Smooth muscle cell of the brain vasculature (primary cell): ENCODE data around the gene NAA25.

Source experiments
- DNase-seq: peaks from one replicate; pipeline ENCODE4 v3.0.0-alpha.2; 2012; ENCODE audit warnings: low read depth, low spot score

The NAA25 gene

DNA sequence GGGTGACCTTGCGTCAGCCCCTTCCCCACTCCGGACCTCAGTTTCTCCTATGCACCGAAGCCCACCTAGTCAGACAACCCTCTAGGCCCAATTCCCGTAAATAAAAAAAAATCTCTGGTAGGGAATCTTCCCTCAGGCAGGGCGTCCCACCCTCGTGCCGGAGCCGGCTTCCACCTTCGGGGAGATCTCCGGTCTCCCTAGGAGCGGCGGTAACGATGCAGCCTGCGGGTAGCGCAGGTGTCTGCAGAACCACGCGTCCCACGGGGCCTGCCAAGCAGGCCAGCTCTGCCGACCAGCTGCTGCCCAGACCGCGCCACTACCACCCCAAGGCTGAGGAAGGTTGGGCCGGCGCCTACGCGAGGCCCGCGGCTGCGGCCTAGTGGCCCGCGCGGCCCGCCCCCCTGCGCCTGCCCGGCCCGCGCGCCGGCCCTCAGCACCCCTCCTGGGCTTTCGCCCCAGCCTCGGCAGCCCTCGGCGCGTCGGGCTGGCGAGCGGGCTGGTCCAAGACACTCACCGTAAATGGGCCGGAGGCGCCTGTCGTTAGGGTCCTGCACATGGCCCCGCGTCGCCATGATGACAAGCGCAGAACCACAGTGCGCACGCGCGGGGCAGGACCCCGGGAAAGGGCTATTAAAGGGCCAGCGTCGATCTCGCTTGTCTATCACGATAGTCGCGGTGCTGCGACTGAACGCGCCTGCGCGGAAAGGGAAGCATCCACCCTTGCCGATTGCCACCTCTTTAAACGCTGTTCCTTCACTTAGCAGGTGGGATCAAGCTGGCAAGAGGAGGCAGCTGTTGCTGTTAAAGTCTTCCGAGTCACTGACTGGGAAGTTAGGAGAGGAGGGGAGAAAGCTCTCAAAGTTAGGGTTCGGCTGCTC is at the start of gene NAA25:
Gene NAA25, minus strand, starts transcription at position 582 of the 878 bp plus-strand sequence. Its CDS starts 10 bp downstream, at position 572.
- peak; percentile 76 for DNase-seq

DNA sequence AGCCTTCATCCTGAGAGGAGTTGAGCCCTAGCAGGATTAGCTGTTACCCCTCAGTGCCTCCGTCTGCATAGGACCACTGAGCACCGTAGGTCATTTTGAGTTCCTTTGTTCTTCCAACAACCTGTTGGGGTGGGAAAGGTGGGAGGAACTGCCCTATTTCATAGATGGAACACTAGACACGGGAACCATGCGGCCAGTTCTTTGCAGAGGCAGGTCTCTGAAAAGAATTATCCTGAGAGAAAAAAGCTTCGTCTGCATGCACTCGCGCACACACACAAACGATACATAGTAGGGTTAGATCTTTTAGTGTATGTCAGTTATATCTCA is 45.3 kb upstream of the NAA25 start:
- DNase-seq, result no peak

DNA sequence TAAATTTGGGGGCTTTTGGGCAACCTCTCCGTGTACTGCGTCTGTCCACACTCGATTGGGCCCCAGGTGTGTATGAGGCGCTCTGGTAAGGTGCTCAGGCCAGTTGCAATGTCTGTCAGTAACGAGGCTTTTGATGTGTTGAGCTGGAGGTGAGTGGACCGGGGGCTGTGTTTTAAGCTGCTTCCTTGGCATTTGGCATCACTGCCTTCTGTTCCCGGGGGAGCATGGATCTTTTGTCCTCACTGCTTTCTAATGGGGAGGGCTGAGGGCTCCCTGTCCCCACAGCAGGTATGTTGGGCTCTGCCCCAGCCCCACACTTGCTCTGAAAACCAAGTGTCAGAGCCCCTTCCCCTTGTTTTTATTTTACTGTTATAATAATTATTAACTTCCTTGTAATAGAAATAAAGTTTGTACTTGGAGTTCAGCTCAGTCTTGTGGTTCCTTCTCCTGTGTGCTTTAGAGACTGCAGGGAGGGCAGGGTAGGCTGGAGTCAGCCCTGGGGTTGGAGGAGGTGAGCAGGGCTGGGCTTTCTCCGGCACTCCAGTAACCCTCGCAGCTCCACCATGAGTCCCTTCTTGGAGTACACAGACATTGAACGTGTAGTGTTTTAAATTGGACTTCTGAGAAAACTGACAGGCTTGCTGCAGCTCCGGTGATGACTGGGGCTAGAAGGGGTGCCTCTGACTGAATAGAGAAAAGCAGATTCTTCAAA is 44.8 kb upstream of the NAA25 start:
- no peak for DNase-seq

DNA sequence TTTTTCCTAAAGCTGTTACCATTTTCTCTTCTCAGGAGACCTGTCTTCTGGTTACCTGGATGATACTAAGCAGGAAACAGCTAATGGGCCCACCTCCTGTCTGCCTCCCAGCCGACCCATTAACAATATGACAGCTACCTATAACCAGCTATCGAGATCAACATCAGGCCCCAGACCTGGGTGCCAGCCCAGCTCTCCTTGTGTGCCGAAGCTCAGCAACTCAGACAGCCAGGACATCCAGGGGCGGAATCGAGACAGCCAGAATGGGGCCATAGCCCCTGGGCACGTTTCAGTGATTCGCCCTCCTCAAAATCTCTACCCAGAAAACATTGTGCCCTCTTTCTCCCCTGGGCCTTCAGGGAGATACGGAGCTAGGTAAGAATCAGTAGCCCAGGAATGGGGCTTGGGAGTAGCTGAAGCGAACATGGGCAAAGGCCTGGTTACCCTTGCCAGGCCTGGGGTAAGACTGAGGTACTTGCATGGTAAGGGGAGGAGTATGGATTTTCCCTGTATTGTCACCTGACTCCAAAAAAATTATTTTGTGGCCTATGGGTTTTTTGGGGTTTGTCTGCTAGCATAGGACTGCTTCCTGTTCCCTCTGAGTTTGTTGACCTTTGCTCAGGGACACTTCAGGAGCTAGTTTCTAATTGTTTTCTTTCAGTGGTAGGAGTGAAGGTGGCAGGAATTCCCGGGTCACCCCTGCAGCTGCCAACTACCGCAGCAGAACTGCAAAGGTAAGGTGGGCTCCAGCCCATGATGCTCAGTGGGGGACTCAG is 43.4 kb upstream of the NAA25 start:
- no peak for DNase-seq

DNA sequence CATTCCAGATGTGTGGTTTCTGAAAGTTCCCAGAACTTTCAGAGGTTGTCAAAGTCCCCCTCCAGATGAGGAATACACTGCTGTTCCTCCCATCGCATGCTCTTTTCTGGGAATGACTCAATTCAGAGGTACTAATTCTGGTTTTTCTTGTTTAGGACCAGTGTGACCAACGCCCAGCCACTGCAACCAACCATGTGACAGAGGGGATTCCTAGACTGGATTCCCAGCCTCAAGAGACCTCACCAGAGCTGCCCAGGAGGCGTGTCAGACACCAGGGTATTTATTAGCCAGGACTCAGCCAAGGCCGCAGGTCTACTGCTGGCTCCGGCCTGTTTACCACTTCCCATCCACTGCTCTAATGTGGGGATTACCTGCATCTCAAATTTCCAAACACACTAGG is 41.0 kb upstream of the NAA25 start:
- no peak for DNase-seq

DNA sequence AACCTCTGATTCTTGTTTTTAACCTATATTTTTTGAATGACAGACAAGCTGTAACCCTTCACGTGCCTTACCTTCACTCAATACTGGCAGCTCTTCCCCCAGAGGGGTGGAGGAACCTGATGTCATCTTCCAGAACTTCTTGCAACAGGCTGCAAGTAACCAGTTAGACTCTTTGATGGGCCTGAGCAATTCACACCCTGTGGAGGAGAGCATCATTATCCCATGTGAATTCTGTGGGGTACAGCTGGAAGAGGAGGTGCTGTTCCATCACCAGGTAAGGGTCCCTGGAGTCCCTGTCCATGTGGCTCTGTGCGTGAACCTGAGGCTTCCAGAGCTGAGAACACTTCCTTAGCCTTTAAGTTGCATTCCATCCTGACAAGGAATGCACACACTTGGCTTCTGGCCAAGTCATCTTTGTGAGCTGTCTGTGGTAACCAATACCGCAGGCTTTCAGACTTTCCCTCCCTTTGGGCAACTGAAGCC is 39.5 kb upstream of the NAA25 start:
- DNase-seq, result no peak

DNA sequence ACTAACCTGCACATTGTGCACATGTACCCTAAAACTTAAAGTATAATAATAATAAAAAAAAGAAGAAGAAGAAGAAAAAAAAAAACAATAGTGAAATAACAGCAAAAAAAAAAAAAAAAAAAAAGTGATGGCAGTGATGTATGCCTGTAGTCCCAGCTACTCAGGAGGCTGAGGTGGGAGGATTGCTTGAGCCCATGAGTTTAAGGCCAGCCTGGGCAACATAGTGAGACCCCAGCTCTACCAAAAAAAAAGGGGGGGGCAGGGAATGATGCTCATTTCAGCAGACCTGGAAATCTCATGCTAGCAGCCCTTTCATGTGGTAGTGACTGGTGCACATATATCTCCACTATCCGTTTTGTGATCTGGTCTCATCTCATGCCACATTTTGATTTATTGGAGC is 37.5 kb upstream of the NAA25 start:
- no peak for DNase-seq

DNA sequence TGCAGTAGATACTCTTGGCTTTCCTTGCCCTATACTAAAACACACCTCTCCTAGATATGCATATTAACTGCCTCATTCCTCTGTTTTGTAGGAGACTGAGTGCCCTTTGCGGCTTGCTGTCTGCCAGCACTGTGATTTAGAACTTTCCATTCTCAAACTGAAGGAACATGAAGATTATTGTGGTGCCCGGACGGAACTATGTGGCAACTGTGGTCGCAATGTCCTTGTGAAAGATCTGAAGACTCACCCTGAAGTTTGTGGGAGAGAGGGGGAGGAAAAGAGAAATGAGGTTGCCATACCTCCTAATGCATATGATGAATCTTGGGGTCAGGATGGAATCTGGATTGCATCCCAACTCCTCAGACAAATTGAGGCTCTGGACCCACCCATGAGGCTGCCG is 32.1 kb upstream of the NAA25 start:
- DNase-seq, result no peak

DNA sequence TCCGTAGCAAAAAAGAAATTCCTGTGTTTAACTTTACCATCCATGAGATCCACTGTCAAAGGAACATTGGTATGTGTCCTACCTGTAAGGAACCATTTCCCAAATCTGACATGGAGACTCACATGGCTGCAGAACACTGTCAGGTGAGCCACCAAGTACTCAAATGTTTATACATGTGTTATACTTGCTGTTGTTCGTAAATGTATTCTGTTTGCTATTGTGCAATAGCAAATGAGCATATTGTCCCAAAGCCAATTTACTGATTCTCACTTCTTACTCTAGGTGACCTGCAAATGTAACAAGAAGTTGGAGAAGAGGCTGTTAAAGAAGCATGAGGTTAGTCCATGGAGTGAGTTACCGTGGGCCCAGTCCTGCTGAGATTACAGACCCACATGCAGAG is 26.1 kb upstream of the NAA25 start:
- DNase-seq, result no peak

DNA sequence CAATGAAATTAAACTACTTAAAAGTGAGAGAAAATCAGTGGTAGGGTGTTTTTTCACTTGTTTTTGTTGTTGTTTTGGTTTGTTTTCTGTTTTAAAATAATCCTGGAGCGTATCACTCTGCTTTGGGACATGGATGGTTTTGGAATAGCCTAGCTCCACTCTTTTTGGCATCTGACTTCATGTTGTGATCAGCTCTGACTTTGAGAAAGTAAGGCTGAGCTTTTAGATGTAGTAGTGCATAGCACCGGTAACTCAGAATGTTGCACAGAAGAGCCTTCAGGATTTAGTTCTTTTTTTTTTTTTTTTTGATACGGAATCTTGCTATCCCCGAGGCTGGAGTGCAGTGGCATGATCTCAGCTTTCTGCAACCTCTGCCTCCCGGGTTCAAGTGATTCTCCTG is 24.8 kb upstream of the NAA25 start:
- DNase-seq, result no peak

DNA sequence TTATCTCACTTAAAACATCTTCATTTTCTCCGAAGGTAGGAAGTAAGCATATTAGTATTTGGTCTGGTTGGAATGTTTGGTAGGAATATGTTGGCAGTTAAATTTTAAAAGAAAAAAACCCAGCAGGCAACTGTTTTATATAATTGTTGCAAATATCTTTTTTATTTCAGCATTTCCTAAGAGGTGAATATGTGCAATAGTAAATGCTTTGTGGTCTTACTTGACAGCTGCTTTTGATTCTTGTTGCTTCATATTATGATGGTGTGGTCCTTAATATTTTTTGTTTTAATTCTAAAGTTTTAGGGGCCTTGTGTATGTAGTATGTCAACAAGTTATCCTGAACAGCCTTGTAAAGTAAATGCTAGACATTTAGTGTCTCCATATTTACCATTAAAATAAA is 23.1 kb upstream of the NAA25 start:
- no peak for DNase-seq

DNA sequence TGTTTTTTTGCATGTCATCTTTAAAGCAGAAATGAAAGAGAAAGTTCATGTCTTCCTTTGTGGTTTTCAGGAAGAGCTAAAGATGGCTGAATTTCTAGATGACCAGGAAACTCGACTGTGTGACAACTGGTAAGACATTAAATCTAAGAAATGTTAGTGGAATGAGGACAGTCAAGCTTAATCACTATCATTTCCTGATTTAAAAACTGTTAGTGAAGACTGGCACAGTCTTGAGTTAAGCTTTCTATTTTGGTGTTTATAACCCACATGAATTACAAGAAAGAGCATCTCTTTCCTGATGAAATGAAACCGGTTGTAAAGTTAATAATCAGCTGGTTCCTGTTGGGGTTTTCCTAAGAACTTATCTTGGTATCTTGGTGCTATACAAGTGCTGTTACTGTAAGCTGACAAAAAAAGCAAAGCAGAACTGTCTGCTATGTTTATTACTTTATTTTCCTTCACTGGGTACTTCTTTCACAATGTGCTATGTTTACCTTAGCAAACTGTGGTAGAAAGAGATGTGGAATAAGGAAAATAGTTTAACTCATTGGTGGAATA is 21.9 kb upstream of the NAA25 start:
- DNase-seq, result no peak

DNA sequence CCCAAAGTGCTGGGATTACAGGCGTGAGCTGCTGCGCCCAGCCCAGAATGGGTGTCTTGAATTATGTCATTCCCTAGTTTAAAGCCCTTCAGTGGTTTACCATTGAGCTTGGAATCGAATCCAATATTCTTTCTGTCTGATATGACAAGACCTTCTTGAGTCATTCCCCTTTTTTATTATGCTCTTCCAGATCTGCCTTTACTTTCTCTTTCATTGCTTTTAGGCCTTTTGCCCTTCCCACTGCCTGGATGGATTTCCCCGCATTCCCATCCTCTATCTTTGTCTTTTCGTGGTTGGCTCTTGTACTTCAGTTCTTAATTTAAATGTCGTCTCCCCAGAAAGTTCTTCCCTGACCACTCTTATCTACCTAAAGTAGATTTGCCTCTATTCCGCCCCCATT is 18.3 kb upstream of the NAA25 start:
- no peak for DNase-seq

DNA sequence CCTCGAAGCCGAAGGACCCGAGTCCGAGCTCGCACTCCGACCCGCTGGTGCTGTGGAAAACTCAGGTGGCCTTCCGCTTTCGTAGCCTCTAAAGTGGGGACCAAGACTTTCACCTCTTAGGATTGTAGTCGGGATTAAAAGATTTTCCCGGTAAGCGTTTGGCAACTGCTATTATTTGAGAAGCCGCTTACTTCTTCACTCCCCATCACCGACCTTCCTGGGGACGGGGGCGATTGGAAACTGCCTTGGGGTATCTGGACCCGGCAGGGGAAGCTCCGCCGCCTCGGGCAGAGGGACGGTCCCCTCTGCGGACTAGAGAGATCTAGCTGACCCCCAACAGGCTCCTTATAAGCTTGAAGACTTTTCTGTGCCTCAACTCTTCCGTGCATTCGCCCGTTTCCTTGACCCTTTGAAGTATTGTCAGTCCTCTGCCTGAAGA is 17.4 kb upstream of the NAA25 start:
- no peak for DNase-seq

DNA sequence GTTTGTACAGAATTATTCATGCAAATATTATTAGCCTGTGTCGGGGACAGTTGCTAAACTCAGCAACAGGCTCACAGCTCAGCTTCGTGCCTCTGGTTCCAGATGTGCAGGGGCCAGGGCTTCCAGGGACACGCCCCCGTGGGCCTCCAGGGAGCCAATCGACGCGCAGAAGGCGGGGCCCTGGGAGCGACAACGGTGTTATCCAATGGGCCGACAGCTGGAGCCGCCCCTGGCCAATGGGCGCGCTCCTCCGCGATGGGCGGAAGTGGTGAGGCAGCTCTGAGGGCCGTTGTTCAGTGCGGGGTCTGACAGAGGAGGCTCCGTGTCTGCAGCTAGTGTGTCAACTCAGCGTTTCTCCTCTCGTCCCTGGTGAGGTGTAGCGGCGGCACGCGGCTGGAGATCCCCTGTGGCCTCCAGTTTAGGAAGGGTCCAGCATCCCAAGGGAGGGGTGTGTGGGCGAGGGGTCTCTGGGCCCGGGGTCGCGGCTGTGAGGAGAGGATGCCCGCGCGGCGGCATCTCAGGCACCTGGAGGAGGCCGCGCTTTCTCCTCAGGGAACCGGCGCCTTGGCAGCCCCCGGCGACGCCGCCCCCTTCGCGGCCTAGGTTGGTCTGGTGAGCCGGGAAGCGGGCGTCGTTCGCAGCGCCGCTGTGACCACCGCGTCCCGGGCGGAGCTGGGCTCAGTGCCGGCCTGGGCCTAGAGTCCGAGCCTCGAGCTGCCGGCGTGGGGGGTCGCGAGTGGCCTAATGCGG is 16.8 kb upstream of the NAA25 start, which contains the start of gene TRAFD1:
Gene TRAFD1, plus strand, starts transcription at position 311 of the 750 bp plus-strand sequence. CDS start 4,963 bp downstream, outside the sequence.
- peak; percentile 93 for DNase-seq

DNA sequence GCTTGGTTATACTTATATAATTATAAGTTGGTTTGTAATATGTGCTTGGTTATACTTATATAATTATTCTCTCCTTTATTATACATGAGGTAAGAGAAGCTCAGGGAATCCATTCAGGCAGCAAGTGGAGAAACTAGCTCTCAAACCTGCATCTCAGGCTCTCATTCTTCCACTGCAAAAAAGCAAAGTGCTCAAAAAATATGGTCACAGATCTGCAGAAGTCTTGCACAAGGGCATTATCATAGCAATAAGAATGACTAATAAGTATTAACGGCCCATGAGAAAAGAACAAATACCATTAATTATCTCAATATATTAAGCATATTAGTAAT is 16.3 kb upstream of the NAA25 start:
- DNase-seq, result no peak

DNA sequence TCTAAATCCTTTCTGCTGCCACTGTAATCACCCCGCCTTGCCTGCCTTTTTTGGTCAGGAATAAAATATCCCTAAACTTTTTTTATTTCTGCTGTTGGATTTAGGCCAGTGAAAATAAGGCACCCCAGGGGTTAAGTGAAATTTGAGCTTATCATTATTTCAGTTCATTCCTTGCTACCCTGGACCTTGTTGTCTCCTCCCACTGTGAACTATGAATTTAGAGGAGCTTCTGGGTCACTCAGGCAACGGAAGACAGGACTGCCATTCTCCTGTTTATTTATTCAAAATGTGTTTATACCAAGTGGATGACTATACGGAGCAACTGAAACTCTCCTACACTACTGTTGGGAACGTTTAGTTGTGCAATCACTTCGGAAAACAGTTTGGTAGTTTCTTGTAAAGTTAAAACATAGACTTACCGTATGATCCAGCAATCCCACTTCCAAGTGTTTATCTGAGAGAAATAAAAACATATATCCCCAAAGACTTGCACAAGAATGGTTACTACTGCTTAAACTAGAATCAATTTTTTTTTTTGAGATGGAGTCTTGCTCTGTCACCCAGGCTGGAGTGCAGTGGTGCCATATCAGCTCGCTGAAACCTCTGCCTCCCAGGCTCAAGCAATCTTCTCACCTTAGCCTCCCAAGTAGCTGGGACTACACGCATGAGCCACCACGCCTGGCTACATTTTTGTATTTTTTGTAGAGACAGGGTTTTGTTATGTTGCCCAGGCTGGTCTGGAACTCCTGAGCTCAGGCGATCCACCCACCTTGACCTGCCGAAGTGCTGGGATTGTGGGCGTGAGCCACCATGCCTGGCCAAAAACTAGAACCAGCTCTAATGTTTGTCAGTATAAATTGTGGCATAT is 14.5 kb upstream of the NAA25 start:
- peak; percentile 36 for DNase-seq

DNA sequence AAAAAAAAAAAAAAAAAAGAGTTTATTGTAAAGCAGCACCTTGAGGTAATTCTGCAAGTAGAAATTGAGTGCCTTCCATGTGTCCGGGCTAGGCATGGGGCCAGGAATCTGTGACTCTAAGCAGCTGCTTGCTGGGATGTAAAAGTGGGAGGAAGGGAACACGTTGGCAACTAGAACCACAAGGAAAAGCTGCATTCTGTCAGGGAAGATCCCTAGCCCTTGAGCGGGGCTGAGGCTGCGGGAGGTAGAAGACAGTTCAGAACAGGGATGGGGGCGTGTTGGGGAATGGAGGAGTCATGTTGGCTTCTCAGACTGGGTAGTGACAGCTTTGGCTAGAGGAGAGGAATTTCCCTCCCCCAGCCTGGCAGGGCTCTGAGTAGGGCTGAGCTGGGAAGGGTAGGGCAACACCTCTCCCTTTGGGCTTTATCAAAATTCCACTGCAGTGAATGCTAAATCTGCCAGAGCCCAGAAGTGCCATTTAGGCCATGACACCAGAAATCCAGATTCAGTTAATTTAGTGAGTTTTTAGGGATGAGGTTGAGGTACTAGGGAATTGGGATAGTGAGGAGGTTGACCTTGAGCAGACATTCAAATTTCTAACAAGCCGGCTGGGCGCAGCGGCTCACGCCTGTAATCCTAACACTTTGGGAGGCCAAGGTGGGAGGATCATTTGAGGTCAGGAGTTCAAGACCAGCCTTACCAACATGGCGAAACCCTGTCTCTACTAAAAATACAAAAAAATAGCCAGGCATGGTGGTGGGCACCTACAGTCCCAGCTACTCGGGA is 13.4 kb upstream of the NAA25 start:
- DNase-seq, result no peak

DNA sequence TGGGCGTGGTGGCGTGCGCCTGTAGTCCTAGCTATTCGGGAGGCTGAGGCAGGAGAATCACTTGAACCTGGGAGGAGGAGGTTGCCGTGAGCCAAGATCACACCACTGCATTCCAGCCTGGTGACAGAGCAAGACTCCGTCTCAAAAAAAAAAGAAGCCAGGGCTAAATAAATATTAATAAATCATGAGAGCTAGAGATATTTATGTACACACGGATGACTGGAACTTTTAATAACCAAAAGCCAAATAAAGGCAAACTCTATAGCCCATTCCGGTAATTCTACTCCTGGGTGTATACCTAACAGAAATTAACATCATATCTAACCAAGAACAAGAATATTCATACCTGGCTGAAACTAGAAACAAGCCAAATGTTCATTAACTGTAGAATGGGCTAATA is 9.1 kb upstream of the NAA25 start:
- no peak for DNase-seq
